HUDEP-2 (cell line): ENCODE data around the gene NKAIN2.

Experiments used
- DNase-seq, 76 experiments: peaks; one replicate each; lab custom pipeline; 2025; ENCODE audit not compliant: unreplicated experiment in 76 of 76; lab: John Stamatoyannopoulos, UW

Gene NKAIN2

GRCh38 chr6:124475176-124475575, 671.5 kb downstream of the NKAIN2 start:
- DNase-seq = no peak

GRCh38 chr6:124478906-124479305, 675.2 kb downstream of the NKAIN2 start:
- DNase-seq = no peak

GRCh38 chr6:124479991-124480430, 676.3 kb downstream of the NKAIN2 start:
- DNase-seq = no peak

- DNase-seq = no peak
Observed at GRCh38 chr6:124482071-124482491, 678.4 kb downstream of the NKAIN2 start.

- DNase-seq = no peak
Observed at GRCh38 chr6:124487623-124488431, 684.2 kb downstream of the NKAIN2 start.

GRCh38 chr6:124490122-124490521, 686.5 kb downstream of the NKAIN2 start:
- DNase-seq = no peak

GRCh38 chr6:124493259-124493658, 689.6 kb downstream of the NKAIN2 start:
- DNase-seq = no peak

GRCh38 chr6:124494956-124495664, 691.4 kb downstream of the NKAIN2 start:
- no peak for DNase-seq

GRCh38 chr6:124495665-124496190, 692.1 kb downstream of the NKAIN2 start:
- no peak for DNase-seq

GRCh38 chr6:124496334-124496733, 692.7 kb downstream of the NKAIN2 start:
- DNase-seq = no peak

GRCh38 chr6:124512431-124512830, 708.8 kb downstream of the NKAIN2 start:
- no peak for DNase-seq

- DNase-seq = no peak
Observed at GRCh38 chr6:124517339-124517738, 713.7 kb downstream of the NKAIN2 start.

GRCh38 chr6:124520514-124520913, 716.8 kb downstream of the NKAIN2 start:
- DNase-seq = no peak

GRCh38 chr6:124522335-124522734, 718.7 kb downstream of the NKAIN2 start:
- DNase-seq = no peak

- DNase-seq = no peak
Observed at GRCh38 chr6:124524491-124525200, 721.0 kb downstream of the NKAIN2 start.

- no peak for DNase-seq
Observed at GRCh38 chr6:124530926-124531325, 727.3 kb downstream of the NKAIN2 start.

GRCh38 chr6:124535299-124535698, 731.6 kb downstream of the NKAIN2 start:
- no peak for DNase-seq

GRCh38 chr6:124535746-124536145, 732.1 kb downstream of the NKAIN2 start:
- DNase-seq = no peak

GRCh38 chr6:124536157-124536841, 732.6 kb downstream of the NKAIN2 start:
- DNase-seq = no peak

- no peak for DNase-seq
Observed at GRCh38 chr6:124536842-124537191, 733.2 kb downstream of the NKAIN2 start.

- no peak for DNase-seq
Observed at GRCh38 chr6:124539096-124539495, 735.4 kb downstream of the NKAIN2 start.
